Measurements from ENCODE around the gene VAC14.

DNA sequence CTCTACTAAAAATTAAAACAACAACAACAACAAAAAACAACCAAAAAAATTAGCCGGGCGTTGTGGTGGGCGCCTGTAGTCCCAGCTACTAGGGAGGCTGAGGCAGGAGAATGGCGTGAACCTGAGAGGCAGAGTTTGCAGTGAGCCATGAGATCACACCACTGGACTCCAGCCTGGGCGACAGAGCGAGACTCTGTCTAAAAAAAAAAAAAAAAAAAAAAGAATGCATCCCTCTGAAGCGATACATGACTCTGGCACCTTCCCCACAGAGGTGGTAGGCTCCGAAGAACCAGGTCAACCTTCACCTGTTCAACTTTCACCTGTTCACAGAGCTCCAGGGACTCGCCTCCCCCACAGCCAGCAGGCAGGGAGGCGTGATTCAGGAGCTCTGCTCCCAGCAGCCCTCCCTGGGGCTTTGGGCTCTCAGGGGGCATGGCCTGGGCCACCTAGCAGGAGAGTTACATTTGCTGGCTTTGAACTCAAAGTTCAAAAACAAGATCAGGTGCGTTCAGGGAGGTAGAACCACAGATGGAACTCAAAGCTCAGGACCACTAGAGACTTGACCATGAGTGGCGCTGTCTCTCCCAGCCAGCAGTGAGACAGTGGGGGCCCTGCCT, 5.6 kb downstream of the VAC14 start:
- TF ChIP-seq, protein P1, sequence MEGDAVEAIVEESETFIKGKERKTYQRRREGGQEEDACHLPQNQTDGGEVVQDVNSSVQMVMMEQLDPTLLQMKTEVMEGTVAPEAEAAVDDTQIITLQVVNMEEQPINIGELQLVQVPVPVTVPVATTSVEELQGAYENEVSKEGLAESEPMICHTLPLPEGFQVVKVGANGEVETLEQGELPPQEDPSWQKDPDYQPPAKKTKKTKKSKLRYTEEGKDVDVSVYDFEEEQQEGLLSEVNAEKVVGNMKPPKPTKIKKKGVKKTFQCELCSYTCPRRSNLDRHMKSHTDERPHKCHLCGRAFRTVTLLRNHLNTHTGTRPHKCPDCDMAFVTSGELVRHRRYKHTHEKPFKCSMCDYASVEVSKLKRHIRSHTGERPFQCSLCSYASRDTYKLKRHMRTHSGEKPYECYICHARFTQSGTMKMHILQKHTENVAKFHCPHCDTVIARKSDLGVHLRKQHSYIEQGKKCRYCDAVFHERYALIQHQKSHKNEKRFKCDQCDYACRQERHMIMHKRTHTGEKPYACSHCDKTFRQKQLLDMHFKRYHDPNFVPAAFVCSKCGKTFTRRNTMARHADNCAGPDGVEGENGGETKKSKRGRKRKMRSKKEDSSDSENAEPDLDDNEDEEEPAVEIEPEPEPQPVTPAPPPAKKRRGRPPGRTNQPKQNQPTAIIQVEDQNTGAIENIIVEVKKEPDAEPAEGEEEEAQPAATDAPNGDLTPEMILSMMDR (IDR thresholded peaks at IDR 0.05): no peak
- TF ChIP-seq ZFX (IDR thresholded peaks at IDR 0.05; ENCODE audit: borderline replicate concordance): no peak
